Measurements from ENCODE around the gene CD200R1L. TPM values are rescaled to one million over a fixed set of nuclear protein-coding genes. Genes with fewer than 3 reads are reported as not detected.
"Not testable (repeated sequence)": the region's sequence is repeated elsewhere in the genome, so short reads cannot be mapped to it uniquely, and the experiment has no call there.

The CD200R1L gene
- total and polyA plus RNA-seq, 2 of the 4 experiments (the other 2 are of a cell fraction), result not detected

DNA sequence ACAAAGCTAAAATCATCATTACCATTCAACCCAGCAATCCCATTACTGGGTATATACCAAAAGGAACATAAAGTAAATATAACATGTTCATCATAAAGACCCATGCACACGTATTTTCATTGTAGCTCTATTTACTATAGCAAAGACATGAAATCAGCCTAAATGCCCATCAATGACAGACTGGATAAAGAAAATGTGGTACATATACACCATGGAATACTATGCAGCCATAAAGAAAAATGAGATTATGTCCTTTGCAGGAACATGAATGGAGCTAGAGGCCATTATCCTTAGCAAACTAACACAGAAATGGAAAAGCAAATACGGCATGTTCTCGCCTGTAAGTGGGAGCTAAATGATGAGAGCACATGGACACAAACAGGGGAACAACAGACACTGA is 8.4 kb upstream of the CD200R1L start:
- H4K8ac ChIP-seq (ENCODE audit: low read depth in 2 of 2, low read length in 2 of 2); H3K9me1 ChIP-seq (ENCODE audit: insufficient read depth, low read length); H3K36me3 ChIP-seq (ENCODE audit: control insufficient read depth, insufficient read depth, low read length); H3K23ac ChIP-seq (ENCODE audit: low read depth, low read length); H3K9me3 ChIP-seq (ENCODE audit: control insufficient read depth, insufficient read depth, low read length); BruUV-seq (replicated peaks); H3K27me3 ChIP-seq (ENCODE audit: control insufficient read depth, insufficient read depth, low read length); intact Hi-C loops (cut with micrococcal nuclease); H3K18ac ChIP-seq (ENCODE audit: low read depth, low read length); H3K4me3 ChIP-seq (ENCODE audit: insufficient read depth, low read depth, low read length); H2BK15ac ChIP-seq (ENCODE audit: low read depth, low read length); ATAC-seq (ENCODE audit: low read depth); H3K4me1 ChIP-seq (ENCODE audit: control insufficient read depth, insufficient read depth, low read length); H3K4ac ChIP-seq (ENCODE audit: low read depth, low read length); H4K5ac ChIP-seq (ENCODE audit: low read depth, low read length); H2BK5ac ChIP-seq (ENCODE audit: low read depth, low read length, poor library complexity, severe bottlenecking); H2BK20ac ChIP-seq (ENCODE audit: low read depth, low read length); H2AFZ ChIP-seq (replicated peaks; ENCODE audit: low read length, poor library complexity); H4K91ac ChIP-seq (ENCODE audit: insufficient read depth, low read depth, low read length); H3K9ac ChIP-seq (ENCODE audit: low read depth, low read length); DNase-seq; H3K4me2 ChIP-seq (ENCODE audit: low read depth, low read length); H3K14ac ChIP-seq (replicated peaks; ENCODE audit: low read depth, low read length); H3K79me1 ChIP-seq (ENCODE audit: low read depth in 1 of 2, low read length in 2 of 2); dilution Hi-C loops (cut with HindIII; ENCODE audit: low sequenced_read_pairs, unreplicated experiment); H2AK5ac ChIP-seq (ENCODE audit: low read depth, low read length); H3K27ac ChIP-seq (ENCODE audit: insufficient read depth, low read length); H4K20me1 ChIP-seq (ENCODE audit: insufficient read depth, low read length); in situ Hi-C loops (cut with MboI; ENCODE audit: low sequenced_read_pairs); H3K56ac ChIP-seq (ENCODE audit: extremely low read depth, insufficient read depth, low read length); H2AK9ac ChIP-seq (replicated peaks; ENCODE audit: low read depth, low read length, poor library complexity); H2BK120ac ChIP-seq (ENCODE audit: low read depth, low read length): not testable (repeated sequence)
- ChIA-PET CTCF (interaction anchor here (0.6 to 0.8 kb wide), 2 partner anchors 121 to 1044 kb away, joined by 3 read pairs; no protein-coding TSS in a partner anchor), POLR2A (ENCODE audit: unreplicated experiment) (interaction anchor here (0.7 kb wide), 1 partner anchor 11 kb away, joined by 3 read pairs; no protein-coding TSS in a partner anchor)
- WGBS, 2 experiments (ENCODE audit: extremely low coverage in 2 of 2, insufficient read length in 1 of 2), result no CpG with 5 or more reads among the region's 3 CpGs
